GM18909 (cell line): Measurements from ENCODE around the gene RPA1.
"Not testable (repeated sequence)": the region's sequence is repeated elsewhere in the genome, so short reads cannot be mapped to it uniquely, and the experiment has no call there.

Experiments
- ATAC-seq: cut with Tn5 transposase; IDR thresholded peaks from one replicate; pipeline ENCODE4 v1.9.1; 2021; ENCODE audit warnings: mild to moderate bottlenecking; ENCODE audit not compliant: unreplicated experiment, poor library complexity

The RPA1 gene

GRCh38 chr17:1829592-1830257 is at the start of gene RPA1, which contains the start of gene SMYD4:
TSS of gene RPA1 (plus strand) at chr17:1830005. CDS start at chr17:1830094, 89 bp downstream.
TSS of gene SMYD4 (minus strand) at chr17:1829902. CDS start at chr17:1827994, 1,908 bp downstream.
- ATAC-seq: peak; percentile 88

DNA sequence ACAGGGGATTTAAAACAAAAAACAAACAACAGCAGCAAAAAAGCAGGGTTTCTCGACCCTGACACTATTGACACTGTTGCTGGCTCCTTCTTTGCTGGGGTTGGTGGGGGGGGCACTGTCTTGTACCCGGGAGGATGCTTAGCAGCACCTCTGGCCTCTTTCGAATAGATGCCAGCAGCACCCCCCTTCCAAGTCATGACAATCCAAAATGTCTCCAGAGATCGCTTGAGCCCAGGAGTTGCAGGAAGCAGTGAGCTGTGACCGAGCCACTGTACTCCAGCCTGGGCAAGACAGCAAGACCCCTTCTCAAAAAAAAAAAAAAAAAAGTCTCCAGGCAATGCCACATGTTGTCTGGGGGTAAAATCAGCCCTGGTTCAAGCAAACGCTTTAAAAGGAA is 47.6 kb upstream of the RPA1 start:
- ATAC-seq: no peak

DNA sequence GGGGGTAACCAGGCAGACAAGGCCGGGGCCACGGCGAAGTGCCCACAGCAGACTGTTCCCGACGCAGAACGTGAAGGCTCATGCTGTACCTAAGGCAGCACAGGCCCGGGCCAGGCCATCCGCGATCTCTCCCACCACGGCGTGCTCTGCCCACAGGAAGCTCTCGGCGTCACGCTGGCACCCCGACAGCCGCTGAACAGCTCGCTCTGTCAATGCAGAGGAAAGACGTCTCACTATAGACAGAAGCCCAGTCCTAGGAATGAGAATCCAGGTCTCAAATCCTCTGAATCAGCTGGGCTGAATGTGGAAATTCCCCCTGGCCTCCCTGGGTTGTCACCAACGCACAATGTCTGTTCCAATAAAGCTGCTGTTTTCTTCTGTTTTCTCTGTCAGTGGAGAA is 46.5 kb upstream of the RPA1 start:
- no peak for ATAC-seq

DNA sequence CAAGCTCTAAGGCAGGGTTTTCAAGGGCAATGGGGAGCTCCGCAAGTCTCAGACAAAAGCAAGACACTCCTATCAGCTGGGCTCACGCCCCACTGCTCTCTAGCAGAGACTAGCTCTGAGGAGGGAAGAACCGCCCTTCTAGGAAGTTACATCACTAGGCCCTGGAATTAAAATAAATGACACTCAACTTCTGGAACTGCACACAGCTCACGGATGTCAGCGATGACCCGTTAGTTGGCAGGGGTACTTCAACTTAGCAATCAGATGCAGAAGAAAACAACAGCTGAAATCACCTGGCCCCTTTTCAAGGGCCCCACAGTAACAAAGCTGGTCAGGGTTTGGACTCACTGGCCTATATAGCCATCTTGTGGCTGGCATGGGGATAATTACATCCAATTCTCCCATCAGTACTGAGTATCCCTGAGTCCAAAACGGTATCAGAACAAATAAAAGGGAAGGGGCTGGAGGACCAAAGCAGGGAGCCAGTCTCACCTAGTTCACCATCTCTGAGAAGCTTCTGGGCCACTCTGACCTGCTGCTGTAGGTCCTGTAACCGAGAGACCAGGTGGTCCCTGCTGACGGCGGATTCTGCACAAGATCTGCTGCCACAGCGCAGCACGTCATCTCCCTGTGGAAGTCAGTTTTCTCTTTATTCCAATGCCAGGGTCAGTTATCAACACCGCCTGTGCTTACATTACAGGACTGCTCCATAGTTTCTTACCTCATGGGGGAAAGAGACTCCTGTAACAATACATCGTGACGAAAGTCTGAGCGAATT is 45.8 kb upstream of the RPA1 start:
- no peak for ATAC-seq

GRCh38 chr17:1785930-1786329 is 43.9 kb upstream of the RPA1 start:
- ATAC-seq: no peak

DNA sequence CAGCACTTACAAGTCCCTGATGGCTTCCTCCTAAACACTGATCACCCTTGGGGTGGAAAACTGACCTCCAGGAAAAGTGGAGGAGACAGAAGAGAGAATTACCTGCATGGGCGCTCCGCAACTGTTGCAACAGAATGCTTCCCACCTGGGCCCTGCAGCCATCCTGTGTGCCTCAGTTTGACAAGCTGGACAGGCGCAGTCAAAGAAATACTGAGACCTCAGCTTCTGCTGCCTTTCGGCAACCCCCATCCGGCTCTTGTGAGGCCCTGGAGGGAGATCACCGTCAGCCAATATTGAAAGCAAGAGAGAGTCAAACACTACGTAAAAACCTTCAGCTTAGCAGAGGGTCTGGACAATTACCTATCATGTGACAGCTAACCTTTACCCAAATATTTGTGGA is 43.1 kb upstream of the RPA1 start:
- no peak for ATAC-seq

DNA sequence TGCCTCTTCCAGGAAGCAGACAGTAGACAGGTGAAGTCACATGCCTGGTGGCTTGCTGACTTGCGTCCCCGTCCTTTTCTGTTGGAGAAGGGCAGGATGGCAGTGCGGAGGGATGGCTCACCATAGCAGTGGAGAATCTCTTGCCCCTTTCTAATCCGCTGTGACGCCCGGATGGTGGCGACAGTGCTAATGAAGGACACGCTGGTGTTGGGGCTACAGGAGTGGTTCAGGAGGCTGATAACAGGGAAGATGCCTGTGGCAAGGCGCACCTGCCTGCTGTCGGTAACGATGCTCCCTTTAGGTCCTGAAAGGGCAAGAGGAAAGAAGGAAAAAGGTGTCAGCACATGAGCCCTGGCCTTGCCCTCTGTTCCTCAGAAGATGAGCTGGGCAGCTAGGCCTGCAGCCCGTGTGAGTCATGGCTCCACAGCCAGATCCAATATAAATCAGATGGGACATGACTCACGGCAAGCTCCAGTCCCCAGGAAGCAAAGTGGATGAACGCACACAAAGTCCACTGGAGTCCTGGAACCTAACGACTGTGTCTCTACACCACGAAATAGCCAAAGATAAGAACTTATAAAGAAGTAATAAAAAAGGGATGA is 42.4 kb upstream of the RPA1 start:
- ATAC-seq: no peak

DNA sequence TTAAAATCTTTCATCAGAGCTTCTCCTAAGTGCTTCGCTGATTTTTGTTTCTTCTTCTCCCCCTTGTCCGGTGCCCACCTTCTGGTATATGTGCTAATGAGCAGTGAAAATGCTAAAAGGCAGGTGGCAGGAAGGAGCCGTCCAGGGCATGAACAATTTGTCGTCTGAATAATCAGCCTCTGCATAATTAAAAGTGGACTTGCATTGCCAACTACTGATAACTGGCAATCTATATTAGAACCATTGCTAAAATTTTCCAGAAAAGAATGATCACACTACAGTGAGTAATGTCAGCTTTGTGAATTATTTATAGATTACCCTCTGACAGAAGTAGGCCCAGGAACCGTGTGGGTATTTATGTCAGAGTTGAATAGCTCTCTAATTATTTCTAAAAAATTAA is 39.9 kb upstream of the RPA1 start:
- no peak for ATAC-seq

DNA sequence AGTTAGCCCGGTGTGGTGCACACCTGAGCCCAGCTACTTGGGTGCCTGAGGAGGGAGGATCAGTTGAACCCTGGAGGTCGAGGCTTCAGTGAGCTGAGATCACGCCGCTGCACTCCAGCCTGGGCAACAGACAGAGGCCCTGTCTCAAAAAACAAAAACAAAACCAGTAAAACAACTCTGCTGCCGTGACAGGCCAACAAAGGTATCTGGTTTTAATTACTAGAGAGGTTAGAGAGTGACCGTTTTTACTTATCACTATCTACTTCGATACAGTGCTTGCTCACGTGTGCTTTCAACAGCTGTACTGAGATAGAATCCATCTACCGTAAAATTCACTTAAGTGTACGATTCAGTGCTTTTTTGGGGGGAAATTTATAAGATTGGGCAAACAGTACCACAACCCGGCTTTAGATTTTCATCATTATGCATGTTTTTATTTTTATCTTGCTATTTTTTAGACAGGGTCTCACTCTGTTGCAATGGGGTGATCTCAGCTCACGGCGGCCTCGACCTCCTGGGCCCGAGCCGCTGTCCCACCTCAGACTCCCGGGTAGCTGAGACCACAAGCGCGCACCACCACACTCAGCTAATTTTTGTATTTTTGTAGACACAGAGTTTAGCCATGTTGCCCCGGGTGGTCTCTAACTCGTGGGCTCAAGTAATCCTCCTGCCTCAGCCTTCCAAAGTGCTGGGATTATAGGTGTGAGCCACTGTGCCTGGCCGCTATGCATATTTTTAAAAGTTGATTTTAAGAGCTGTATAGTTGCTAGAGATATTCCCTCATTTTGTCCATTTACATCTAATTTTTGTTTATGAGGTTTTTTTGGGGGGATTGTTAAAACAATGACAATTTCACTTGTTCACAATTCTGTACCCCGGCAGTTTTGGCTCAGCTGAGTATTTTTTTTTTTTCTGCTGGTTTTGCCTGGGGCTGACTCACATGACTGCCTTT is 37.0 kb upstream of the RPA1 start:
- ATAC-seq: no peak

DNA sequence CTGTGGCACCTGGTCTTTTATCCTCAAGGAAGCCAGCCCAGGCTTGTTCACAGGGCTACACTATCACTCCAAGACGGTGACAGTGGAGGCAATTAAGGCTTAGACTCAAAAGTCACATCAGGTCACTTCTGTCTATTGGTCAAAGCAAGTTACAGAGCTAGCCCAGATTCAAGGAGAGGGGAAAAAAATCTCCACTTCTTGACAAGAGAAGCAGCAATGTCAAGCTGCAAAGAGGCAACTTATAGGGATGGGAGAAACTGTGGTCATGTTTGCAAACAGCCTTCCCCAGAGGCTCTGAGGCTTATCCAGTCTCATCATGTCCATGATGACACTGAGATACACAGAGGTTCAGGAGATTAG is 36.4 kb upstream of the RPA1 start:
- ATAC-seq: no peak

- ATAC-seq: no peak
Observed at GRCh38 chr17:1796800-1797199, 33.0 kb upstream of the RPA1 start.

- no peak for ATAC-seq
Observed at GRCh38 chr17:1797323-1797722, 32.5 kb upstream of the RPA1 start.

DNA sequence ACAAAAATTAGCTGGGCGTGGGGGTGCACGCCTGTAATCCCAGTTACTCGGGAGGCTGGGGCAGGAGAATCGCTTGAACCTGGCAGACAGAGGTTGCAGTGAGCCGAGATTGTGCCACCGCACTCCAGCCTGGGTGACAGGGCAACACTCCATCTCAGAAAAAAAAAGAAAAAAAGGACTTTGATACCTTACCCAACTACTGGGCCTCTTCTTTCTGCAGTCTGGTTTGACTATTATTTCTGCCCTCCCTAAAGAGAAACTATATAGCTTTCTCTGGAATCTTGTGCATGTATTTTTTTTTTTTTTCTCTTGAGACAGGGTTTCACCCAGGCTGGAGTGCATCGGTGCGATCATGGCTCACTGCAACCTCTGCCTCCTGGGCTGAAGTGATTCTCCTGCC is 32.0 kb upstream of the RPA1 start:
- not testable (repeated sequence) for ATAC-seq

GRCh38 chr17:1800240-1800639 is 29.6 kb upstream of the RPA1 start:
- ATAC-seq: no peak

- ATAC-seq: no peak
Observed at GRCh38 chr17:1800712-1801111, 29.1 kb upstream of the RPA1 start.

GRCh38 chr17:1802429-1802828 is 27.4 kb upstream of the RPA1 start:
- ATAC-seq: no peak

GRCh38 chr17:1803280-1803679 is 26.5 kb upstream of the RPA1 start:
- no peak for ATAC-seq

DNA sequence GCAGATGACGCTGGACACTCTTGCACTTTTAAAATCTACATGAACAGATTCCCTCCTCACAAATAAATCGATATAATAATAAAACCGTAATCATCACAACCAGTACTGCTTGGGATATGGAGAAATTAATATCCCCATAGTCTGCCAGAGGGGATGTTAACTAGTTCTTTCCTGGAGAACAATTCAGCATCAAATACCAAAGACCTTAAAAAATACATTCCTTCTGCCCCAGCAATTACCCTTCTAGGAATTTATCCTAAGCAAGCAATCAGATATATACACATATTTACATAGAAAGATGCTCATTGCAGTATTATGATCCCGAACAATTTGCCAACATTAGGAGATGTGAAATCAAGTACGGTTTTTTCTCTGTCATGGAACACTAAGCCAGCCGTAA is 21.9 kb upstream of the RPA1 start:
- no peak for ATAC-seq

- no peak for ATAC-seq
Observed at GRCh38 chr17:1808644-1809043, 21.2 kb upstream of the RPA1 start.

DNA sequence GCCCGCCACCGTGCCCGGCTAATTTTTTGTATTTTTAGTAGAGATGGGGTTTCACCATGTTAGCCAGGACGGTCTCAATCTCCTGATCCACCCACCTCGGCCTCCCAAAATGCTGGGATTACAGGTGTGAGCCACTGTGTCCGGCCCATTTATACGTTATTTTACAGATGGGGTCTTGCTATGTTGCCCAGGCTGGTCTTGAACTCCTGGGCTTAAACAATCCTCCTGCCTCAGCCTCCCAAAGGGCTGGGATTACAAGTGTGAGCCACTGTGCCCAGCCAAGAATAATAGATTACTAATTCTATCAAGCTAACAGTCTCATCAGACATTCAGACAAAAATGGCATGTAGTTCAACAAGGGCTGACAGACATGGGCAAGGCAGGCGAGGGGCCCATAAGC is 20.0 kb upstream of the RPA1 start:
- not testable (repeated sequence) for ATAC-seq
